Tibial nerve (tissue), 3 donors: ENCODE measurements around the gene TNPO3.

Source experiments
- CTCF ChIP-seq, 5 experiments: fragments of 200-600 bp in 3 of 5; fragments of 450-650 bp in 2 of 5; sonication (generic) in 3 of 5; IDR thresholded peaks; one replicate each; pipeline ENCODE4 v1.5.1; 2016 to 2019; ENCODE audit warnings: antibody characterized with exemption in 5 of 5, mild to moderate bottlenecking in 3 of 5, moderate library complexity in 2 of 5
- POLR2A ChIP-seq, 2 donors: fragments of 450-650 bp; IDR thresholded peaks; one replicate each; pipeline ENCODE4 v1.6.1; 2017; ENCODE audit warnings: antibody characterized with exemption in 2 of 2, mild to moderate bottlenecking in 2 of 2, moderate library complexity in 2 of 2

GRCh38 chr7:128918016-128918665 lies 136.8 kb downstream of the TNPO3 start:
- no peak for TF ChIP-seq POLR2A (IDR thresholded peaks at IDR 0.05)
- no peak for TF ChIP-seq CTCF (IDR thresholded peaks at IDR 0.05)
